Renal cortex interstitium (tissue), 11 donors: ENCODE results near the gene LGALS8. TPM values are rescaled to one million over a fixed set of nuclear protein-coding genes. Genes with fewer than 3 reads are reported as not detected.
"Not testable (repeated sequence)": the region's sequence is repeated elsewhere in the genome, so short reads cannot be mapped to it uniquely, and the experiment has no call there.

Experiments
- DNase-seq, 11 donors: peaks; one replicate each; pipeline ENCODE4 v3.0.0-alpha.2; 2013; ENCODE audit warnings: low read depth in 9 of 11, low spot score in 4 of 11; ENCODE audit errors: extremely low read depth in 1 of 11
- polyA plus RNA-seq, 3 donors: library from polyadenylated mRNA; unstranded; fragments of 120-200 nt; gene quantifications; one replicate each; pipeline ENCODE4 v1.2.1, GENCODE V29; 2013; ENCODE audit not compliant: insufficient read length in 3 of 3

The LGALS8 gene
- polyA plus RNA-seq, 3 donors, result 67.6 to 106 (median 80.0) TPM

DNA sequence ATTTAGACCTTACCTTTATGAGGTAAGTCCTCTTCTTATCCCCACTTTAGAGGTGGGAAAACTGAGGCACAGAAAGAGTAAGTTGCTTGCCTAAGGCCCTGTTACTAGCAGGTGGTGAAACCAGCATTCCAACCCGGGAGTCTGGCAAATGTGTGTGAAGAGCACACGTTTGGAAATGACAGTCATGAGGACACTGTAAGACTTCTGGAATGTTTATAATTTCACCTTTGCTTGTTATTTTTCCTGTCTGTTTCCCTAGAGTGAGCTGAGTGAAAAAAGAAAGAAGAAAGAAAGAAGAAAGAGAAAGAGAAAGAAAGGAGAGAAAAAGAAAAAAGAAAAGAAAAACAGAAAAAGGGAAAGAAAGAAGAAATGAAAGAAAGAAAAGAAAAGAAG, 21.2 kb upstream of the LGALS8 start:
- DNase-seq, result no peak

- peak in 1 of 11 donors; percentile 34 for DNase-seq
These were observed 20.7 kb upstream of the LGALS8 start for GRCh38 chr1:236502972-236503639.

GRCh38 chr1:236504338-236504737, 19.4 kb upstream of the LGALS8 start:
- DNase-seq, result not testable (repeated sequence)

- peak in 1 of 11 donors; percentile 31 for DNase-seq
These were observed 16.6 kb upstream of the LGALS8 start for GRCh38 chr1:236507022-236507700.

- no peak for DNase-seq
These were observed 15.2 kb upstream of the LGALS8 start for GRCh38 chr1:236508593-236509027.

- no peak for DNase-seq
These were observed 14.6 kb upstream of the LGALS8 start for GRCh38 chr1:236509203-236509602.

GRCh38 chr1:236509647-236510401, 14.0 kb upstream of the LGALS8 start:
- no peak for DNase-seq

GRCh38 chr1:236511735-236512418, 11.9 kb upstream of the LGALS8 start:
- no peak for DNase-seq

- DNase-seq, result no peak
These were observed 8.9 kb upstream of the LGALS8 start for GRCh38 chr1:236514703-236515442.

DNA sequence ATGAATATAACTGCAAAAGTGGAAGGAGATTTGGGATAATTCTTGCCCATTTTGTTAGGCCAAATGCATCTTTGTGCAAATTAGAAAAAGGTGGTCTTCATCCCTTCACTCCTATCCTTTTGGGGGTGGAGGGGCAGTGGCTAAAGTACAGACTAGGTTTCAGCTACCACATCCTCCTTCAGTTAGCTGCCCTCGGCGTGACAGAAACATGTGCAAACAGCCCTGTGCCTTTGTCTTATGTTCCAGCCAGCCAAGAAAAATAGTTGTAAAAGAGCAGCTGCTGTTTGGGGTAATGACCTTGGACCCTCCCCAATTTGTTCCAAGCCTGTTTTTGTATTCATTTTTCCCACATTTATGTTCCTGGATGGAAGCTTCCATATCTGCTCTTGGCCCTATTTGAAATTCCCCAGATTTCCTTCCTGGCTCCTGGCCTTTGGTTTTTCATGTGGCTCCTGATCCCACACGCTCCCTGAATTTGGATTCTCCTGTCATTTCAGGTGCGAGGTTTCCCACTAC, 8.3 kb upstream of the LGALS8 start:
- DNase-seq, result no peak

DNA sequence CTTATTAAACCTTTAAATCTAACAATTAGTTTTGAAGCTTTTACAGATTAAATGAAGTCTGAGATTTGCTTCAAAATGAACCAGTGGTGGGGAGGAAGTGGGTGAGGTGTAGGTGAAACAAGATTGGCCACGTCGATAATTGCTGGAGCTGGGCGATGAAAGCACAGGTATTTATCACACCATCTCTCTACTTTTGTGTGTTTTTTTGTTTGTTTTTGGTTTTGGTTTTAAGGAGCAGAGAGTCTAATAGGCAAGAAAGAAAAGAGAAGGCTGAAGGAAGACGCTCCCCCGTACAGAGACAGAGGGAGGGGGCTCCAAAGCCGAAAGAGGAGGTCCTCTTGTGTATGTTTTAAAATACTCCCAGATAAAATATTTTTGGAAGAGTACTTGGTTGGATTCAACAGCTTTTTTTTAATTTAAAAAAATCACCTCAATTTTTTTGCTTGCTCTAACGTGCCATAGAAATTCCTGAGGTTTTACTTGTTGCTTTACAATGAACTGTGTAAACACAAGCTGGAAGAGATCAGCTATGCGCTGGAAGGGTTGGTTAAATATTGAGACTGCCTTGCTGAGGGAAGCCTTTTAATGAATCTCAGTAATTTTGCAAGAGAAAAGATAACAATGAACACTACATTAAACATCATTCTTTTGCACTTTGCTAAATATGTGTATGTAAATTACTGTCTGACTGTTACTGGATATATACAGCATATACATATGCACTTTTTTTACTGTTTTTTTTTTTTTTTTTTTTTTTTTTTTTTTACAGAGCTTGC, 6.7 kb upstream of the LGALS8 start:
- DNase-seq, result peak in 4 of 11 donors; percentile 22 to 80 (median 43)

GRCh38 chr1:236518322-236518721, 5.5 kb upstream of the LGALS8 start:
- no peak for DNase-seq

DNA sequence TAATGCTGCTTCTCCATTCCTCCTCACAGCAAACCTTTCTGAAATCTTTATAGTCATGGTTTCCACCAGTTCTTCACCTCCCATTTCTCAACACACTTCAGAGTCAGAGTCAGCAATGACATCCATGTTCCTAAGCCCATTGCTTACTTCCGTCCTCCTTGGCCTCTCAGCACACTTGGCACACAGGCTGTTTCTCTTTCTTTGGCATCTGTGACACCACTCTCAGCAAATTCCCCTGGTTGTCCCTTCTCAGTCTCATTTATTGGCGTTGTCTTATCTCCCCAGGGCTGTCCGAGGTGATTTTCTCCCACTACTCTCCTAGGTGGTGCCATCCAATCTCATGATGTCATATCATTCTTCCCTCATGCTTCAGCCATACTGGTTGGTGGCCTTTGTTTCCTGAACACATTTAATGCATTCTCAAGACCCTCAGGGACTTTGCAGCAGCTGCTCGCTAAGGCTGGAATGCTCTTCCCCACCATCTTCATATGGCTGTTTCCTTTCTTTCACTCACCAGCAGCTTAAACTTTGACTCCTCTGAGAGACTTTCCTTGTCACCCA, 3.3 kb upstream of the LGALS8 start:
- DNase-seq, result no peak

- DNase-seq, result peak in 2 of 11 donors; percentile 18 to 21
These were observed 662 bp upstream of the LGALS8 start for GRCh38 chr1:236522937-236523703.

DNA sequence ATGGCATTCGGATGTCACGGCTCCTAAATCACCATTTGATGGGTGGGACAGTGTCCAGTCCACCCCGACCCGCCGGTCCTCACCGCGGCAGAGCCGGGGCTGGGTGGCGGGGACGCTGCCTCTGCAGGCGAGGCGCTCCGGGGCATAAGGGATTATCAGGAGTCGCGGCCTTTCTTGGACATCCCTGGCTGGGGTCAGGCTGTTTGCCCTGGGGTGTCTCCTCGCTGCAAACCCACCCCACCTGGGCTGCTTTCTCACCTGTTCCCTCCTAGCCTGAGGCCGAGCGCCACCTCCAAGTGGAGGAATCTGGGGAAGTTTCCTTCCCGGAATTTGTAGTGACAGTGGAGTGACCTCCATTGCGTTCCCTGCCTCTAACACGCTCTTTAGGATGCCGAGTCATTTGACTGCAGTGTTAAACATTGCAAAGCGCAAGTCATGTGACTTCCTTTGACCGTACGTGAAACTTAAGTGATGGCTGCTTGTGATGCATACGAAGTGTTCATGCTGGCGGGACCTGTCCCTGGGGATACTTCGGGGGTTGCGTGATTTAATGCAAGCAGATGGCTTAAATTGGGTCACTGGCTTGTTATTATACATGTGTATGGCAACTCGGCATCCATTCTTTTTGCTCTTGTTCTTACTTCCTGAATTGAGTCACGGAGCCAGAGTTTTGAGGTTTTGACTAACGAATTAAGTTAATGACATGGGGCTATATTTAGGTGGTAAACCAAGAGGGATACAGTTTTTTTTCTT, 536 bp downstream of the LGALS8 start:
- peak in 6 of 11 donors; percentile 49 to 75 (median 59) for DNase-seq

- no peak for DNase-seq
These were observed 1.1 kb downstream of the LGALS8 start for GRCh38 chr1:236524895-236525184.
